Hepatocyte (in vitro differentiated cells): Measurements from ENCODE around the gene DEDD2.

Source experiments
- EZH2 ChIP-seq: fragments of 200-600 bp; sonication (generic); IDR thresholded peaks from 2 replicates; pipeline ENCODE4 v1.6.1; 2016; ENCODE audit warnings: antibody characterized with exemption, mild to moderate bottlenecking, borderline replicate concordance
- TF ChIP-seq, protein P1 (sequence below): fragments of 200-600 bp; sonication (generic); IDR thresholded peaks from 2 replicates; pipeline ENCODE4 v1.5.1; 2016; ENCODE audit warnings: antibody characterized with exemption, mild to moderate bottlenecking; ENCODE audit not compliant: poor library complexity

DNA sequence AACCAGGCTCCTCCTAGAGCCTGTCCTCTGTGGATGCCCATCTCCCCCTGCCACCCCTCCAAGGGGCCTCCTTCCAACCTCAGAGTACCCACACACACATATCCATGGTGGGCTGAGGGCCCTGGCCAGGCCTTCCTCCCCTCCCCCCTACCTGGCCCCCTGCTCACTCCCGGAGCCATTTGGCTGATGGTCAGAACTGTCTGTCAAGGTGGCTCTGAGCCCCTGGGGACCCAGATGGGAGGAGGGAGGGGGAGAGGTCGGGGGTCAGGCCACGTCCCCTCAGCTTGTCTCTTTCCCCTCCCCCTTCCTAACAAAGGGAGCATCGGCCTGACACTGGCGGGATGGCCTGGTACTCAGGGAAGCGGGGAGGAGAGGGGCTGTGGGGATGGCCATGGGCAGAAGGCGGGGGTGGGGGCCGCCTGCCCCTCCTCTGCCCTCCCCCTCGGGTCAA lies 66.5 kb downstream of the DEDD2 start:
- TF ChIP-seq, protein P1, sequence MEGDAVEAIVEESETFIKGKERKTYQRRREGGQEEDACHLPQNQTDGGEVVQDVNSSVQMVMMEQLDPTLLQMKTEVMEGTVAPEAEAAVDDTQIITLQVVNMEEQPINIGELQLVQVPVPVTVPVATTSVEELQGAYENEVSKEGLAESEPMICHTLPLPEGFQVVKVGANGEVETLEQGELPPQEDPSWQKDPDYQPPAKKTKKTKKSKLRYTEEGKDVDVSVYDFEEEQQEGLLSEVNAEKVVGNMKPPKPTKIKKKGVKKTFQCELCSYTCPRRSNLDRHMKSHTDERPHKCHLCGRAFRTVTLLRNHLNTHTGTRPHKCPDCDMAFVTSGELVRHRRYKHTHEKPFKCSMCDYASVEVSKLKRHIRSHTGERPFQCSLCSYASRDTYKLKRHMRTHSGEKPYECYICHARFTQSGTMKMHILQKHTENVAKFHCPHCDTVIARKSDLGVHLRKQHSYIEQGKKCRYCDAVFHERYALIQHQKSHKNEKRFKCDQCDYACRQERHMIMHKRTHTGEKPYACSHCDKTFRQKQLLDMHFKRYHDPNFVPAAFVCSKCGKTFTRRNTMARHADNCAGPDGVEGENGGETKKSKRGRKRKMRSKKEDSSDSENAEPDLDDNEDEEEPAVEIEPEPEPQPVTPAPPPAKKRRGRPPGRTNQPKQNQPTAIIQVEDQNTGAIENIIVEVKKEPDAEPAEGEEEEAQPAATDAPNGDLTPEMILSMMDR, result no peak
- no peak for TF ChIP-seq EZH2
